Esophagus muscularis mucosa (tissue), 4 donors: ENCODE measurements around the gene LIMS1.
"Not testable (repeated sequence)": the region's sequence is repeated elsewhere in the genome, so short reads cannot be mapped to it uniquely, and the experiment has no call there.

Experiments
- EP300 ChIP-seq: sonication (generic); formaldehyde crosslinking; IDR thresholded peaks from one replicate; pipeline ENCODE4 v1.6.1; 2017; ENCODE audit warnings: antibody characterized with exemption
- POLR2A ChIP-seq: fragments of 450-650 bp; IDR thresholded peaks from one replicate; pipeline ENCODE4 v1.6.1; 2017; ENCODE audit warnings: antibody characterized with exemption, moderate library complexity, mild to moderate bottlenecking, low read depth
- POLR2AphosphoS5 ChIP-seq, 2 donors: sonication (generic); formaldehyde crosslinking; IDR thresholded peaks; one replicate each; pipeline ENCODE4 v1.6.1; 2017; ENCODE audit warnings: antibody characterized with exemption in 2 of 2
- TF ChIP-seq, protein P1 (sequence below), 3 experiments: fragments of 200-600 bp in 2 of 3; fragments of 450-650 bp in 1 of 3; sonication (generic) in 2 of 3; IDR thresholded peaks; one replicate each; pipeline ENCODE4 v1.5.1; 2017 to 2019; ENCODE audit warnings: antibody characterized with exemption in 3 of 3, mild to moderate bottlenecking in 2 of 3, moderate library complexity in 1 of 3

DNA sequence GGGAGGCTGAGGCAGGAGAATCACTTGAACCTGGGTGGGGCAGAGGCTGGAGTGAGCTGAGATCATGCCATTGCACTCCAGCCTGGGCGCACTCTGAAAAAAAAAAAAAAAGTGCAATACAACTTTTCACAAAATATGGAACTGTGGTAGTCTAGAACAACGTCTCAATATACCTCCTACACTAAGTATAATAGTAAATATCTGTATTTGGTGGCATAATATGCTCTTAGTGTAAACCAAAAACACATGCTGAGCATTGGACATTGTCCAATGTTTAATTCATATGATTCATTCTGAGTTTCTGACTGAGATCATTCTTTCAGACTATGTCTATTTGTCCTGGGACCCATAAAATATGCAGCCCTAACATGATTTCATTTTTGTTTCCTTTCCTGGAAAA lies 19.8 kb upstream of the LIMS1 start:
- not testable (repeated sequence) for TF ChIP-seq POLR2AphosphoS5 (IDR thresholded peaks at IDR 0.05); EP300; POLR2A
- TF ChIP-seq, protein P1, sequence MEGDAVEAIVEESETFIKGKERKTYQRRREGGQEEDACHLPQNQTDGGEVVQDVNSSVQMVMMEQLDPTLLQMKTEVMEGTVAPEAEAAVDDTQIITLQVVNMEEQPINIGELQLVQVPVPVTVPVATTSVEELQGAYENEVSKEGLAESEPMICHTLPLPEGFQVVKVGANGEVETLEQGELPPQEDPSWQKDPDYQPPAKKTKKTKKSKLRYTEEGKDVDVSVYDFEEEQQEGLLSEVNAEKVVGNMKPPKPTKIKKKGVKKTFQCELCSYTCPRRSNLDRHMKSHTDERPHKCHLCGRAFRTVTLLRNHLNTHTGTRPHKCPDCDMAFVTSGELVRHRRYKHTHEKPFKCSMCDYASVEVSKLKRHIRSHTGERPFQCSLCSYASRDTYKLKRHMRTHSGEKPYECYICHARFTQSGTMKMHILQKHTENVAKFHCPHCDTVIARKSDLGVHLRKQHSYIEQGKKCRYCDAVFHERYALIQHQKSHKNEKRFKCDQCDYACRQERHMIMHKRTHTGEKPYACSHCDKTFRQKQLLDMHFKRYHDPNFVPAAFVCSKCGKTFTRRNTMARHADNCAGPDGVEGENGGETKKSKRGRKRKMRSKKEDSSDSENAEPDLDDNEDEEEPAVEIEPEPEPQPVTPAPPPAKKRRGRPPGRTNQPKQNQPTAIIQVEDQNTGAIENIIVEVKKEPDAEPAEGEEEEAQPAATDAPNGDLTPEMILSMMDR (IDR thresholded peaks at IDR 0.05): not testable (repeated sequence)
